ENCODE data around the gene ZNF226. TPM values are rescaled to one million over a fixed set of nuclear protein-coding genes. Genes with fewer than 3 reads are reported as not detected.
"Not testable (repeated sequence)": the region's sequence is repeated elsewhere in the genome, so short reads cannot be mapped to it uniquely, and the experiment has no call there.

ZNF226 gene
- total and polyA plus RNA-seq, 2 donors (not counting 1 experiment from before 2014, with no cell fraction given) = 14.8 to 55.8 TPM

DNA sequence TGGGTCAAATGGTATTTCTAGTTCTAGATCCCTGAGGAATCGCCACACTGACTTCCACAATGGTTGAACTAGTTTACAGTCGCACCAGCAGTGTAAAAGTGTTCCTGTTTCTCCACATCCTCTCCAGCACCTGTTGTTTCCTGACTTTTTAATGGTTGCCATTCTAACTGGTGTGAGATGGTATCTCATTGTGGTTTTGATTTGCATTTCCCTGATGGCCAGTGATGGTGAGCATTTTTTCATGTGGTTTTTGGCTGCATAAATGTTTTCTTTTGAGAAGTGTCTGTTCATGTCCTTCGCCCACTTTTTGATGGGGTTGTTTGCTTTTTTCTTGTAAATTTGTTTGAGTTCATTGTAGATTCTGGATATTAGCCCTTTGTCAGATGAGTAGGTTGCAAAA, 56.4 kb downstream of the ZNF226 start:
- H3K27ac Mint-ChIP-seq; ATAC-seq (ENCODE audit: low read depth); H3K9ac ChIP-seq (ENCODE audit: low read length); DNase-seq; POLR2A ChIA-PET; H4K20me1 ChIP-seq (ENCODE audit: control insufficient read depth, insufficient read depth, low read length, poor library complexity, severe bottlenecking); H3K27me3 ChIP-seq (replicated peaks in 1 of 4; ENCODE audit: control extremely low read depth in 1 of 4, control insufficient read depth in 3 of 4, insufficient read depth in 4 of 4, low read length in 3 of 4); H3K9me3 ChIP-seq (ENCODE audit: control extremely low read depth in 1 of 3, control insufficient read depth in 2 of 3, insufficient read depth in 1 of 3, low read length in 2 of 3); H3K4me3 Mint-ChIP-seq; H3K9me3 Mint-ChIP-seq (ENCODE audit: insufficient read depth); H2AFZ ChIP-seq (ENCODE audit: insufficient read depth, low read depth, low read length, poor library complexity, severe bottlenecking); H3K4me2 ChIP-seq (replicated peaks; ENCODE audit: low read depth, low read length, poor library complexity, severe bottlenecking); CTCF ChIA-PET; H3K27me3 Mint-ChIP-seq; H3K4me1 Mint-ChIP-seq; H3K4me1 ChIP-seq (ENCODE audit: control insufficient read depth in 2 of 2, insufficient read depth in 2 of 2, low read length in 2 of 2); intact Hi-C loops (cut with micrococcal nuclease); H3K4me3 ChIP-seq (ENCODE audit: control extremely low read depth in 1 of 5, extremely low read depth in 1 of 5, insufficient read depth in 1 of 5, low read depth in 2 of 5, low read length in 4 of 5); H3K27ac ChIP-seq (ENCODE audit: low read length in 2 of 2): not testable (repeated sequence)
- WGBS (ENCODE audit: insufficient coverage) = no CpG with 5 or more reads among the region's 3 CpGs
- H3K36me3 ChIP-seq (replicated peaks in 1 of 2; ENCODE audit: control extremely low read depth in 1 of 2, control insufficient read depth in 1 of 2, extremely low read depth in 1 of 2, insufficient read depth in 2 of 2, low read length in 1 of 2) = peaks cover 6 to 24% of the 10 kb centered on the region in 2 experiments
- H3K79me2 ChIP-seq (ENCODE audit: control insufficient read depth, insufficient read depth, low read length) = peaks cover 18% of the 10 kb centered on the region

Other genes with a start within 250 kb of the ZNF226 start
- 30.1 and 31.7 TPM in 2 replicates for gene ZNF45, start 229.8 kb upstream of the ZNF226 start, total RNA-seq
- gene ZNF45, start 229.8 kb upstream of the ZNF226 start, polyA plus RNA-seq = 10.6 and 11.1 TPM in 2 replicates
- gene ZNF221, start 213.9 kb upstream of the ZNF226 start, total RNA-seq = 5.0 and 7.0 TPM in 2 replicates
- 0.63 and 2.1 TPM in 2 replicates for gene ZNF221, start 213.9 kb upstream of the ZNF226 start, polyA plus RNA-seq
- 8.4 and 8.9 TPM in 2 replicates for gene ZNF155, start 180.9 kb upstream of the ZNF226 start, total RNA-seq
- 3.8 and 8.1 TPM in 2 replicates for gene ZNF155, start 180.9 kb upstream of the ZNF226 start, polyA plus RNA-seq
- gene ZNF230, start 162.1 kb upstream of the ZNF226 start, total RNA-seq = 16.8 TPM in 2 replicates
- 3.6 and 3.7 TPM in 2 replicates for gene ZNF230, start 162.1 kb upstream of the ZNF226 start, polyA plus RNA-seq
- 7.5 and 9.1 TPM in 2 replicates for gene ZNF222, start 139.7 kb upstream of the ZNF226 start, total RNA-seq
- gene ZNF222, start 139.7 kb upstream of the ZNF226 start, polyA plus RNA-seq = 2.5 and 4.3 TPM in 2 replicates
- gene ZNF223, start 113.1 kb upstream of the ZNF226 start, total RNA-seq = 7.3 and 9.5 TPM in 2 replicates
- gene ZNF223, start 113.1 kb upstream of the ZNF226 start, polyA plus RNA-seq = 2.9 and 7.1 TPM in 2 replicates
- gene ZNF284, start 92.9 kb upstream of the ZNF226 start, total RNA-seq = 3.3 and 4.9 TPM in 2 replicates
- 2.1 and 3.4 TPM in 2 replicates for gene ZNF284, start 92.9 kb upstream of the ZNF226 start, polyA plus RNA-seq
- 94.2 and 96.1 TPM in 2 replicates for gene ZNF224, start 70.7 kb upstream of the ZNF226 start, total RNA-seq
- gene ZNF224, start 70.7 kb upstream of the ZNF226 start, polyA plus RNA-seq = 30.7 and 53.7 TPM in 2 replicates
- 12.1 and 13.1 TPM in 2 replicates for gene ZNF225, start 51.7 kb upstream of the ZNF226 start, total RNA-seq
- gene ZNF225, start 51.7 kb upstream of the ZNF226 start, polyA plus RNA-seq = 1.4 TPM in 2 replicates
- 24.1 and 27.5 TPM in 2 replicates for gene ZNF234, start 23.5 kb upstream of the ZNF226 start, total RNA-seq
- 2.1 and 3.1 TPM in 2 replicates for gene ZNF234, start 23.5 kb upstream of the ZNF226 start, polyA plus RNA-seq
- gene ZNF227, start 47.4 kb downstream of the ZNF226 start, total RNA-seq = 49.5 and 53.0 TPM in 2 replicates
- 5.9 and 6.0 TPM in 2 replicates for gene ZNF227, start 47.4 kb downstream of the ZNF226 start, polyA plus RNA-seq
- gene ZNF233, start 94.8 kb downstream of the ZNF226 start, total RNA-seq = 1.2 and 1.3 TPM in 2 replicates
- gene ZNF233, start 94.8 kb downstream of the ZNF226 start, polyA plus RNA-seq = 0.61 and 0.75 TPM in 2 replicates
- 18.8 and 19.5 TPM in 2 replicates for gene ZNF235, start 139.9 kb downstream of the ZNF226 start, total RNA-seq
- 4.3 and 4.7 TPM in 2 replicates for gene ZNF235, start 139.9 kb downstream of the ZNF226 start, polyA plus RNA-seq
- gene ZNF112, start 191.6 kb downstream of the ZNF226 start, total RNA-seq = 1.7 and 2.5 TPM in 2 replicates
- 0.51 and 0.66 TPM in 2 replicates for gene ZNF112, start 191.6 kb downstream of the ZNF226 start, polyA plus RNA-seq
- 7.6 and 7.9 TPM in 2 replicates for gene ZNF285, start 236.5 kb downstream of the ZNF226 start, total RNA-seq
- 2.9 and 4.6 TPM in 2 replicates for gene ZNF285, start 236.5 kb downstream of the ZNF226 start, polyA plus RNA-seq